LoVo (cell line): ENCODE measurements around the gene ANKMY1.

Experiments used
- DNase-seq: peaks from one replicate; pipeline ENCODE4 v3.0.0-alpha.2; 2016; ENCODE audit warnings: low spot score

ANKMY1 gene

GRCh38 chr2:240434728-240435456 lies 122.9 kb downstream of the ANKMY1 start:
- peak; percentile 83 for DNase-seq

- DNase-seq, result peak; percentile 32
These were observed 123.6 kb downstream of the ANKMY1 start for GRCh38 chr2:240433973-240434727.

- DNase-seq, result no peak
These were observed 124.7 kb downstream of the ANKMY1 start for GRCh38 chr2:240432820-240433801.

- DNase-seq, result no peak
These were observed 125.4 kb downstream of the ANKMY1 start for GRCh38 chr2:240432430-240432819.

- DNase-seq, result no peak
These were observed 125.9 kb downstream of the ANKMY1 start for GRCh38 chr2:240431661-240432424.

GRCh38 chr2:240431271-240431660 lies 126.5 kb downstream of the ANKMY1 start:
- DNase-seq, result no peak

- no peak for DNase-seq
These were observed 127.2 kb downstream of the ANKMY1 start for GRCh38 chr2:240430595-240430994.

GRCh38 chr2:240429872-240430491 lies 127.8 kb downstream of the ANKMY1 start:
- no peak for DNase-seq
